ENCODE measurements around the gene REG1B.
"Not testable (repeated sequence)": the region's sequence is repeated elsewhere in the genome, so short reads cannot be mapped to it uniquely, and the experiment has no call there.

The REG1B gene

DNA sequence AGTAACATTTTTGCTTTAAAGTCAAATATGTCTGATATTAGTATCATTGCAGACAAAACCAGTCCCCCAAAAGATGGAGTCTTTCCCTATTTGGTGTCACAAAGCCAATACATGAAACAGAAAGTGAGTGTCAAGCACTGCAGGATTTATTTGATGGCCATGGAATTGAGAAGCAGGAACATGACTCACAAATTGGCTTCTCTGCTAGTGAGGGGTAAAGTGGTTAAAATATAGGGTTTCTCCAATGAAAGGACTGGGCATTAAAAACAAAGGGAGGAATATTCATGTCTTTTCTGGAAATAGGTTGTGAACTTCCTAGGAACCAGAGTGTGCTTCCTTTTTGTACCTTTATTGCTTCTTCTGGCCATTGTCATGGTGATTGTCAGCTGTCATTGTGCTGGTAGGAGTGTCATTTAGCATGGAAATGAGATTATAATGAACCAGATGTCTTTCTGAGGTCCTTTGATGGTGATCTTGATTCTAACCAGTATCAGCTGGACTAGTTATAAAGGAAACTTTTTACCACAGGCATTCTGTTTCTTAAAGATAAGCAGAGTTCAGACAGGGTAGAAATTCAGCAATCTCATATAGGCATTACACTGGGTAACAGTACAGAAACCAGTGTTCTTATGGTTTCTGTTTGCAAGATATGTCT lies 4.1 kb downstream of the REG1B start:
- DNase-seq = no peak

DNA sequence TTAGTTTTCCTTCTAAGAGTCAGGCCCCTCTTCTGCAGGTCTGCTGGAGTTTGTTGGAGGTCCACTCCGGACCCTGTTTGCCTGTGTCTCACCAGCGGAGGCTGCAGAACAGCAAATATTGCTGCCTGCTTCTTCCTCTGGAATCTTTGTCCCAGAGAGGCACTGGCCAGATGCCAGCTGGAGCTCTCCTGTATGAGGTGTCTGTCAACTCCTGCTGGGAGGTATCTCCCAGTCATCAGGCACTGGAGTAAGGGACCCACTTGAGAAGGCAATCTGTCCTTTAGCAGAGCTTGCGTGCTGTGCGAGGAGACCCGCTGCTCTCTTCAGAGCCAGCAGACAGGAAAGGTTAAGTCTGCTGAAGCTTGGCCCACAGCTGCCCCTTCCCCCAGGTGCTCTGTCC lies 4.8 kb downstream of the REG1B start:
- no peak for DNase-seq

DNA sequence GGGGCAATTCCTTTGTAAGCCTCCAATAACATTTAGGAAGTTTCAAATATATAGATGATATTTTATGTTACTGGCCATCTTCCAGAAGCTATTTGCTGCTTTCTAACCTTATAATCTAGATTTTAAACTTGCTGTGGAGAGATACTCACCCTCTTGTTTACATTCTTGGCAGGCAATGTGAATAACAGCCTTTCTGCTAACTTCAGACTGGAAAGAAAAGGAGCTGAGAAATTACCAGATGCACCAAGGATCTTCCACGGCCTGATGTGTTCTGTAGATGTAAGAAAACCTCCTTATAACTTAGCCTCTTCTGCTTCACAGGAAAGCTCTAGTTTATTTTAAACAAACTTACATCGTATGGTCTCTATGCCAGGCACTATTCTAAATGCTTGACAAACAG lies 16.7 kb downstream of the REG1B start:
- no peak for DNase-seq

DNA sequence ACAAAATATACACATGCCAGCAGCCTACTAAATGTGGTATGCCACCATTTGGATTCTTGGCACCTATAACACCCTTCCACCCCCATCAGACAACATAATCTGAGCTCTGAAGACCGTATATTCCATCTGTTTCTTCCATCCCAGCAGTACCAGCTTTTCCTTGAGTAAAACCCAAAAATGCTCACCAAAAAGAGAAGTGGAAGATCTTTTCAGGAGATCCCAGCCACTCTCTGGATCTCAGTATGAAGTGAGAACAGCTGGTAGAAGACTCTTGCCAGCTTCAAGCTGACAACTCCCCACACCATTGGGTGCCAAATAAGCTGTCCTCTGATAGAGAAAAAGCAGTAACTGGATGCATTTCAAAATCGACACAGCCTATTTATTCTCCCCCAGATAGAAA lies 22.6 kb downstream of the REG1B start:
- no peak for DNase-seq

DNA sequence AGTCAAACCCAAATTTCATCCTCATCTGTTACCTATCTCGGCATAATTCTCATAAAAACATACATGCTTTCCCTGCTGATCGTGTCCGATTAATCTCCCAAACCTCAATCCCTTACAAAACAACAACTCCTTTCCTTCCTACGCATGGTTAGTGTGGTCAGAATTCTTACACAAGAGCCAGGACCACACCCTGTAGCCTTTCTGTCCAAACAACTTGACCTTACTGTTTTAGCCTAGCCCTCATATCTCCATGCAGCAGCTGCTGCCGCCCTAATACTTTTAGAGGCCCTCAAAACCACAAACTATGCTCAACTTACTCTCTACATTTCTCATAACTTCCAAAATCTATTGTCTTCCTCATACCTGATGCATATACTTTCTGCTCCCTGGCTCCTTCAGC lies 33.0 kb downstream of the REG1B start:
- not testable (repeated sequence) for DNase-seq

DNA sequence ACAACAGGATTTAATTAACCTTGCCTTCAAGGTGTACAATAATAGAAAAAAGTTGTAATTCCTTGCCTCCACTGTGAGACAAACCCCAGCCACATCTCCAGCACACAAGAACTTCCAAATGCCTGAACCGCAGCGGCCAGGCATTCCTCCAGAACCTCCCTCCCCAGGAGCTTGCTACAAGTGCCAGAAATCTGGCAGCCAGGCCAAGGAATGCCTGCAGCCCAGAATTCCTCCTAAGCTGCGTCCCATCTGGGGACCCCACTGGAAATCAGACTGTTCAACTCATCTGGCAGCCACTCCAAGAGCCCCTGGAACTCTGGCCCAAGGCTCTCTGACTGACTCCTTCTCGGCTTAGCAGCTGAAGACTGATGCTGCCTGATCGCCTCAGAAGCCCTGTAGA lies 34.3 kb downstream of the REG1B start:
- not testable (repeated sequence) for DNase-seq

DNA sequence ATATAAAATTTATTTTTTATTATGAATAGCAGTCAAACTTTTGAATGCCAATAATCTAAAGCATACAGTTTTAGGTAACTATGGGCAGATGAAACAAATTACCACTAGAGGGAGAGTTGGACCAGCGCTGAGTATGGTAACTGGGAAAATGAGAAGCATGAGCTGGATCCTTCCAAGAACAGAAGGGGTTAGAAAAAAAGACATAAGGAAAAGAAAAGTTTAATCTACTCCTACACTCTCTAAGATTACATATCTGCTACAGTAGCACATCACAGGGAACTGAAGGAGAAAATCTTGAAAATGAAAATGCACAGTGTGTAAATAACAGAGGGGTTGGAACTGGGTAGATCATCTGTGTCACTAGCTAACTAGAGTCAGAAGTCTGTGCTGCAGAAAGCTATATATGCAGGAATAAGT lies 46.8 kb downstream of the REG1B start:
- no peak for DNase-seq

DNA sequence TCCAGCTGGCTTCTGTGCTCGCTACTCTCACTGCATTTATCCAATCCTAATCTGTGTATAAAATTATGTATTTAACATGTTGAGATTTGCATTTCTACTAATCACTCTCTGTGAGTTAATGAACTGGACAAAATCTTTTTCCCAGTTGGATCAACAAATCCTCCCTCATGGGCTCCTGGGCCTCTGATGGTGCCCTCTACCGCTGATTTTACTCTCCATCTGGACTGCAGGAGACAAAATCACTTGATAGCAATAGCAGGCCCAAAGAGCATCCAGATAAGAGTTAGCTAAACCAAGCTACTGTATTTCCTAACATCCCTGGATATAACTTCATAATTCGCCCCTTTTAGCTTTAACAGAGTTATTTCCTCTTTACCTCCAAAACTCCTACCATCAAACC lies 47.8 kb downstream of the REG1B start:
- no peak for DNase-seq

All from stimulated activated CD4-positive, alpha-beta T cell treated with anti-CD3 and anti-CD28 coated beads, Interleukin-12 subunit alpha, Interleukin-12 subunit beta, amount 100 ng/mL, for 4 hours (primary cell).